WERI-Rb-1 (cell line): ENCODE results near the gene SMIM36.

Experiments
- DNase-seq: peaks from one replicate; pipeline ENCODE4 v3.0.0-alpha.2; 2020
- H3K27ac ChIP-seq: fragments of 250-450 bp; sonication (Bioruptor Pico); 2 replicates; pipeline ENCODE4 v1.5.1; 2020; ENCODE audit warnings: mild to moderate bottlenecking, moderate library complexity
- H3K27me3 ChIP-seq: fragments of 250-450 bp; sonication (Bioruptor Pico); 2 replicates; pipeline ENCODE4 v1.5.1; 2021; ENCODE audit warnings: mild to moderate bottlenecking, low read depth, moderate library complexity; ENCODE audit not compliant: insufficient read depth, severe bottlenecking
- H3K36me3 ChIP-seq: fragments of 250-450 bp; sonication (Bioruptor Pico); 2 replicates; pipeline ENCODE4 v1.5.1; 2020; ENCODE audit warnings: mild to moderate bottlenecking, moderate library complexity
- H3K4me3 ChIP-seq: 2 replicates; pipeline ENCODE4 v1.5.1; 2011; ENCODE audit warnings: low read depth, mild to moderate bottlenecking, control low read depth, low read length
- H3K9me3 ChIP-seq: fragments of 250-450 bp; sonication (Bioruptor Pico); 2 replicates; pipeline ENCODE4 v1.5.1; 2021; ENCODE audit warnings: mild to moderate bottlenecking, moderate library complexity; ENCODE audit not compliant: severe bottlenecking
- CTCF ChIP-seq: IDR thresholded peaks from 2 replicates; pipeline ENCODE4 v1.5.1; 2011; ENCODE audit warnings: low read depth, mild to moderate bottlenecking, control low read depth, inconsistent platforms, low read length

SMIM36 gene

DNA sequence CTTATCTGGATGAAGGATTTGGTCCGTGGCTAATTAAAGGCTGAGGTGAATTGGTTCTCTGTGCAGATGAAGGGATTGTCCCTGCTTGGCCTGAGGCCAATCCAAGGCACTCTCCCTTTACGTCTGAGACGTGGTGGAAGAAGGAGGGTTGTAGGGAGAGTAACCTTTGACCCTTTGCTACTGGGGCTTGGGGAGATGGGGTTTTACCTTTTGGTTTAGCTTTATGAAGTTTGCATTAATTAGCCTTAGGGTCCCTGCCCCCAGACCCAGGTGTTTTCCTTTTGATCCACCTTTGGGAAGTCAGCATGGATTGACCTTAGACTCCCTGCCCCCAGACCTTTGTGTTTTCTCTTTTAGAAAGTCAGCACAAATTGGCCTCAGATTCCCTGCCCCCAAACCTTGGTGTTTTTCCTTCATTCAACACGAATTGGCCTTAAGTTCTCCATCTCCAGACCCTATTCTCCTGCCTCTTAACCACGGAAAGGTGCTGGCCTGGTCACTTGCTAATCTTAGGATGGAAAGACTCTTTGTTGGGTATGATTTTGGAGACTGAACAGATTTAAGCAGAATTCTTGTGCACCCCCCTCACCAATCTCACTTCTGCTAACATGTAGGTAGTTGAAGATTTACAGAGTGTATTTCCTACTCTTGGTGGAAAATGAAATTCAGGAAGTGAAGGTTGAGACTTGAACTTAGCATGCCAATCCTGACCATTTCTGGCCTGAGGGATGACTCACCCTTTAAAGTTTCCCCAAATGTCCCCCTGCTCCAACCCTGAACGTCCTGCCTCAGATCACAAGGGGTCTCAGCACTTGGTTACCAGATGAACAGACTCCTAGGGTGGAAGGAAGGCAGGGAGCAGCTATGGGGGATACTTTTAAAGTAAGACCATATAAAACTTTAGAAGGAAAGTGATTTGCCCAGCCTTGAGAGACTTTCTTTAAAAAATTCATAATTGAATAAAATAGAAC is 66.5 kb downstream of the SMIM36 start:
- TF ChIP-seq CTCF = no peak
- DNase-seq = no peak
- H3K27me3 ChIP-seq = no peaks in the 10 kb centered on the region
- H3K9me3 ChIP-seq = no peaks in the 10 kb centered on the region
- H3K36me3 ChIP-seq = no peaks in the 10 kb centered on the region
- no peak overlapping the region for H3K27ac ChIP-seq
- no peak overlapping the region for H3K4me3 ChIP-seq

DNA sequence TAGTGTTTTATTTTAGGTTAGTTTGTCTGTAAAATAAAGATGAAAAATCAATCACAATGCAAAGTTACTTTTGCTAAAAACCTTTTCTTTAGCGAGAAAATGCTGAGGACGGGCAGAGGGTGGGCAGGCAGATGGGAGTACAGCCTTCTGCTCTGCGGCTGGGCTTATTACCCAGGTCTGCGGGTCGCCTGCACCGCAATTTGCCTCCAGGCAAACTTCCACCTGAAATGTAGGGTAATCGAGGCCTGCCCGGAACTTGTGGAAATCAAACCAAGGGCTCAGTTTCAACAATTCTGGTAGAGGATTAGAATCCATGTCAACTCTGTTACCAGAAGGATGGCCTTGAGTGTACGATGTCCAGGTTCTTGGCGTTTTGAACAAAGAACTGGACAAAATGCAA is 67.3 kb downstream of the SMIM36 start:
- Histone ChIP-seq H3K27ac (no peak overlapping the region), H3K27me3 (no peaks in the 10 kb centered on the region), H3K4me3 (no peak overlapping the region), H3K9me3 (no peaks in the 10 kb centered on the region), H3K36me3 (no peaks in the 10 kb centered on the region)
- DNase-seq = no peak
- no peak for TF ChIP-seq CTCF

DNA sequence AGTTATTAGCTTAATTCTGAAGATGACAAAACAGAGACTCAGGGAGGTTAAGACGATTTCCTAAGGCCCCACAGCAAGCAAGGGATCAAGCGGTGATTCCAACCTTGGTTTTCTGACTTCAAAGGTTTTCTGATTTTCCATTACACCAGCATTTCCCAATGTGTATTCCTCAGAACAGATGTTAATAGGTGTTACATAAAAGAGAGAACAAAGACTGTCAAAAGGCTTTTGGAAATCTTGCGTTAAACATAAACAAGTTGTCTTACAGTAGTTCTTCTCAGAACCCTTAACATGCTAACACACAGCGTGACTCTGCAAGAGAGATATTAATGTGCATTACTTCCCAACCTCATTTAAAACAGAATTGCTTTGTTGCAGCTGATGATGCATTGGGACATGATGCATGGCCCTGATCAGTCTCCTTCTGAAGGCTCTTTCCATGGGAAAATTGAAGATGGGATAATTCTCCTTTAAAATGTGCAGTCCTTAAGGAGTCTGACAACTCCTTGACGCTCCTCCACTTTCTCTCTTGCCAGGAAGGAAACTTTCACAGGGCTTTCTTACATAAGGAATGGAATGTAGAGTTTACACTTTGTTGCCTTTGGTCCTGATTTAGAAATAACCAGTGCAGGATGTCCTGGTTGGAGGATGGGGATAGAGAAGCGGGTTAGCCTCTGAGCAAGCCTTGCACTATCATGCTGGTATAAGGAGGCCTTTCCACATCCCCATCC is 68.1 kb downstream of the SMIM36 start:
- no peak overlapping the region for H3K27ac ChIP-seq
- TF ChIP-seq CTCF = no peak
- no peak for DNase-seq
- H3K27me3 ChIP-seq = no peaks in the 10 kb centered on the region
- H3K9me3 ChIP-seq = no peaks in the 10 kb centered on the region
- H3K4me3 ChIP-seq = no peak overlapping the region
- no peaks in the 10 kb centered on the region for H3K36me3 ChIP-seq

DNA sequence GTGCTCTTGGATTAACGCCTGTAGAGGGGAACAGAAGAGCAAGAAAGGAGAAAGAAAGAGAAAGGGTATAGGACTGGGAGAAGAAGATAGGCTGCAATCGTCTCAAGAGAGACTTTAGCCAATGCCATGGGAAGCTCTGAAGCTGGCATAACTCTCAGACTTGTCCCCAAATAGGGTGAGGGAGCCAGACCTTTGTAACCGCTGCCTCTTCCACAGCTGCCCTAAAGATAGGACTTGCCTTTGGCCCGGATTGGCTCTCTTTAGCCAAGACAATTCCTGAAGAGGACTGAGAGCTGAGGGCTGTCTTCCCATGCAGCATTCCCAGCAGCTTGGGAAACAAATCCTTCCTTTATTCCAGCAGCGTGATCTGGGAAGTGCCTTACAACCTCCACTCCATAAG is 68.8 kb downstream of the SMIM36 start:
- H3K27me3 ChIP-seq = no peaks in the 10 kb centered on the region
- H3K9me3 ChIP-seq = no peaks in the 10 kb centered on the region
- no peaks in the 10 kb centered on the region for H3K36me3 ChIP-seq
- no peak overlapping the region for H3K4me3 ChIP-seq
- TF ChIP-seq CTCF = no peak
- no peak overlapping the region for H3K27ac ChIP-seq
- DNase-seq = no peak

DNA sequence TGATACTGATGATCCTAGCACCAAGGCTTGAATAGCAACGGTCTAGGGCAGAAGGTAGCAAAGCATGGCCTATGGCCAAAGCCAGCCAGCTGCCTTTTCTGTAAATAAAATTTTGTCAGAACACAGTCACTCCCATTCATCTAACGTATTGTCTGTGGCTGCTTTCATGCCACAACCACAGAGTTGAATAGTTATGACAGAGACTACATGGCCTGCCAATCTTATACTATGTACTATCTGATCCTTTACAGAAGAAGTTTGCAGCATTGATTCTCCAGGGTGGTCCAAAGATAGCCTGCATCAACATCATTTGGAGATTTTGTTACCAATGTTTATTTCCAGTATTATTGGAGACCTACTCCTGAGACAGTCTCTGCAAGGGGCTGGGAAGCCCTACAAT is 69.7 kb downstream of the SMIM36 start:
- TF ChIP-seq CTCF = no peak

More for the DNA sequence above, 69.7 kb downstream of the SMIM36 start:
- no peaks in the 10 kb centered on the region for H3K27me3 ChIP-seq
- no peak overlapping the region for H3K27ac ChIP-seq
- no peak overlapping the region for H3K4me3 ChIP-seq
- H3K9me3 ChIP-seq = no peaks in the 10 kb centered on the region
- H3K36me3 ChIP-seq = no peaks in the 10 kb centered on the region
- no peak for DNase-seq
